Esophagus squamous epithelium (tissue), 4 donors: ENCODE measurements around the gene ACTN4.

Experiments used
- POLR2A ChIP-seq, 4 donors: fragments of 450-650 bp; IDR thresholded peaks; one replicate each; pipeline ENCODE4 v1.6.1; 2017; ENCODE audit warnings: antibody characterized with exemption in 4 of 4, mild to moderate bottlenecking in 4 of 4, moderate library complexity in 3 of 4
- TF ChIP-seq, protein P1 (sequence below), 6 experiments: fragments of 450-650 bp in 4 of 6; fragments of 200-600 bp in 2 of 6; sonication (generic) in 2 of 6; IDR thresholded peaks; one replicate each; pipeline ENCODE4 v1.5.1; 2016 to 2019; ENCODE audit warnings: antibody characterized with exemption in 6 of 6, mild to moderate bottlenecking in 4 of 6, moderate library complexity in 4 of 6

GRCh38 chr19:38765214-38765613 is 117.8 kb downstream of the ACTN4 start:
- TF ChIP-seq, protein P1, sequence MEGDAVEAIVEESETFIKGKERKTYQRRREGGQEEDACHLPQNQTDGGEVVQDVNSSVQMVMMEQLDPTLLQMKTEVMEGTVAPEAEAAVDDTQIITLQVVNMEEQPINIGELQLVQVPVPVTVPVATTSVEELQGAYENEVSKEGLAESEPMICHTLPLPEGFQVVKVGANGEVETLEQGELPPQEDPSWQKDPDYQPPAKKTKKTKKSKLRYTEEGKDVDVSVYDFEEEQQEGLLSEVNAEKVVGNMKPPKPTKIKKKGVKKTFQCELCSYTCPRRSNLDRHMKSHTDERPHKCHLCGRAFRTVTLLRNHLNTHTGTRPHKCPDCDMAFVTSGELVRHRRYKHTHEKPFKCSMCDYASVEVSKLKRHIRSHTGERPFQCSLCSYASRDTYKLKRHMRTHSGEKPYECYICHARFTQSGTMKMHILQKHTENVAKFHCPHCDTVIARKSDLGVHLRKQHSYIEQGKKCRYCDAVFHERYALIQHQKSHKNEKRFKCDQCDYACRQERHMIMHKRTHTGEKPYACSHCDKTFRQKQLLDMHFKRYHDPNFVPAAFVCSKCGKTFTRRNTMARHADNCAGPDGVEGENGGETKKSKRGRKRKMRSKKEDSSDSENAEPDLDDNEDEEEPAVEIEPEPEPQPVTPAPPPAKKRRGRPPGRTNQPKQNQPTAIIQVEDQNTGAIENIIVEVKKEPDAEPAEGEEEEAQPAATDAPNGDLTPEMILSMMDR (IDR thresholded peaks at IDR 0.05) = no peak
- no peak for TF ChIP-seq POLR2A (IDR thresholded peaks at IDR 0.05)
